ENCODE results near the gene CLPX.

GRCh38 chr15:65194826-65195547 is 9.8 kb upstream of the CLPX start:
- TF ChIP-seq CTCF (IDR thresholded peaks at IDR 0.05) (no peak), EP300 (IDR thresholded peaks at IDR 0.05) (no peak), POLR2AphosphoS5 (IDR thresholded peaks at IDR 0.05) (no peak)

Data from upper lobe of left lung (tissue), 4 donors.